OCI-LY1 (cell line): ENCODE measurements around the gene CFAP90.

ENCODE experiments used
- CTCF ChIP-seq: fragments of 200-600 bp; sonication (generic), shearing (Covaris generic); IDR thresholded peaks from 2 replicates; pipeline ENCODE4 v1.5.1; 2017; ENCODE audit warnings: mild to moderate bottlenecking, antibody characterized with exemption, low read length, moderate library complexity, mixed read lengths
- EZH2 ChIP-seq: fragments of 200-600 bp; sonication (generic), shearing (Covaris generic); IDR thresholded peaks from 2 replicates; pipeline ENCODE4 v1.8.0; 2017; ENCODE audit warnings: borderline replicate concordance, mixed run types, mild to moderate bottlenecking, antibody characterized with exemption, low read length, moderate library complexity, mixed read lengths

- TF ChIP-seq CTCF (no peak), EZH2 (no peak)
These were observed 37.4 kb downstream of the CFAP90 start for GRCh38 chr5:7813576-7813975.
